RKO (cell line): ENCODE measurements around the gene C1orf21.

Source experiments
- DNase-seq: peaks from one replicate; pipeline ENCODE4 v3.0.0-alpha.2; 2016; ENCODE audit warnings: low spot score

C1orf21 gene

DNA sequence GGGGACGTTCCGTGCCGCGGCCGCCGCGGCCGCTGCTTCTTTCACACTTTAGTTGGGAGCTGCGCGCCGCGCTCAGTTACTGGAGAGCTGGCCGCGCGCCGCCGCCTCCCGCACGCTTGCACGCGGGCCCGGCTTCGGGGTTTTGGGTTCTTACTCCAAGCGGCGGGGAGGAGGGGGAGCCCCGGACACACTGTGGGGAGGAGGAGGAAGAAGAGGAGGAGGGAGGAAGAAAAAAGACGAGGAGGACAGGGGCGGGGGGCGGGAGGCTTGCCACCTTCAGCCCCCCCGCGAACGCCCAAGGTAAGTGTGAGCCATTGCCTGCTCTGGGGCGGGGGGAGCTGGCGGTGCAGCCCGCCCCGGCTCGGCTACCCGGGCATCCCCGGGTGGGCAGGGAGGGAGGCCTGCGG, 243 bp downstream of the C1orf21 start:
- peak; percentile 9 for DNase-seq

DNA sequence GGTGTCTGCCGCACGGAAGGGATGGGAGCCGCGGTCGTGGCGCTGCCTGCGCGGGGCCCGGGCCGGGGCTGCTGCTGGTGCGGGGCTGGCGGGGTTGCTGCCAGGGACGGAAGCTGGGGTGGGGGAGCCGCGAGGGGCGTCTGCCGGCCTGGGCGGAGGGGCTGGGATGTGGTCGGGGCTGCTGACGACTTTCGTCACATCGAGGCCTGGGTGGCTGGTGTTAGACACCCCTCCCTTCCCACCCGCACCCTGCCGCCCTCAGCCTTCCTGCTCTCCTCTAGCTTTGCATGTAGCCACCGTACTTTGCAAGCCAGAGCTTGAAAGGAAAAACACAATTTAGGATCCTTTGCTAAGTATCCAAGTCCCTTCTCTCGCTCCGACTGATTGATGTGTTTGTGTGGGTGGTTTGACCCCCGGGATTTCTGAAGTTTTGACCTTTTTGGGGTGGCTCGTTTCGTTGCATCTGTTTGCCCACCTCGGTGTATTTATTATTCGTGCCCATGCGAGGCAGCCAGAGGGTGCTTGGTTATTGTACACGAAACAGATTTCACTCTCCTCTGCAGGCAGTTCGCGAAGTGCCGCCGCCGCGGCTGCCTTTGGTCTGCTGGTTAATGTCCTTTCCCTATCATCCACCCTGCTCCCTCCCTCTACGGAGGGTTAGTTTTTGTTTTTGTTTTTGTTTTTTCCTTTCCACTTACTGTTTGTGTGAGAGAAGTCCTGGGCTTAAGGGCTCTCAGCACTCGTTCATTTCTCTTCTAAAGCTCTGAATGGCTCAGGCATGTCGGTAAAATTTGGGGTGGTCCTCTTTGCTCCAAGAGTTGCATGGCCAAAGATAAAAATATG, 868 bp downstream of the C1orf21 start:
- peak; percentile 34 for DNase-seq

DNA sequence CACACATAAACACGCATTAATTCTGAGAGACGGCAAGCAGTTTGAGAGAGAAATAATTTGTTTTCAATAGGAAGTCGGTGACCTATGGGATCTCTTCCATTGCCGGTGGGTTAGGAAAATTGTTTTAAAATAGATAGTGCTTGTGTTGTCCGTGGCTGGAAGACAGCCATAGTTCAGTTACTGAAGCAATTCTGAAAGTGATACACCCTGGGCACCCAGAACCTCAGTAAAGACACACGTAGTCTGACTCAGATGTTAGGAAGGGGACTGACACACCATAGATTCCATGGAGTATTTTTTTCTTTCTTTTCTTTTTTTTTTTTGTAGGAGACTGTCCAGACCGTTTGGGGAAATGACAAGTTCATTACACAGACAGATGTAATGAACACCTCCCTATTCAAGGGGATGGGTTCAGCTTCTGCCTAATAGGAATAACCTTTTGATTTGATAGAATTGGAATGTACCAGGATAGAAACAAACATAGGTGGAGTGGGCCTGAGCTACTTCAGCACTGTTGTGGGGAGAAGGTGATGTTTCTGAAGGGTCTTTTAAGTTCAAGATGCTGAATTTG, 1.6 kb downstream of the C1orf21 start:
- DNase-seq, result peak; percentile 91

DNA sequence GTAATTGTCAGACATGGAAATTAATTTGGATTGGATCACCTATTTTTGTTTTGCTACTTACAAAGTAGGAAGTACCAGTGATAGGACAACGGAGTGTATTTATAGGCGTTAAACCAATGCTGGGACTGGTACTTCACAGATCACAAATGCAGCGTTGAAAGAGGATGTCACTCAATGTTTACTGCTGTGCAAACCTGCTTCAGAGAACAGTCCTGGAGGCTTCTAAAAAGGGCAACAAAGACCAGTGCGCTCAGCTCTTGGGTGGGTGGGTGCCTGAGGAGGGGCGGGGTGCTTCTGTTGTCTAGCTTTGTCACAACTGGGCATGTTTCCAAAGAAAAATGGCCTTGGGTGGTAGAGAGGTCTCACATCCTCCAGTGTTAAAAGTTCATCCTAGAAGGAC, 2.1 kb downstream of the C1orf21 start:
- DNase-seq, result no peak

DNA sequence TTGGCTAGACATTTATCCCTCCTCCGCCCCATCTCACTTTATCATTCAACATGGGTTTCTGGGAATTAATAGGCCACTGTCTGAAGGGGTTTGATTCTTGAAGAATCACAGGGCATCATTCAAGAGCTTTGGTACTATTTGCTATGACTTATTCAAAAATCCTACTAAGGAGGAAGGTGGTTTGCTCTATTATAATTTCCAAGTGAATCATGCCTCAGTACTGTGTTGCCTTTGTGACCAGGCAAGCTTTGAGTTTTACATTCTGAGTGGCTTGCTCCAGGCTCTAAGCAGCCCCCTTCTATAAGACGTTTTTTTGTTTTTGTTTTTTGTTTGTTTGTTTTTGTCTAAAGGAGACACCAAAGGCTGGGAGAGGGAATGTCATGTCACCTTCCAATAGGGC, 2.6 kb downstream of the C1orf21 start:
- no peak for DNase-seq

DNA sequence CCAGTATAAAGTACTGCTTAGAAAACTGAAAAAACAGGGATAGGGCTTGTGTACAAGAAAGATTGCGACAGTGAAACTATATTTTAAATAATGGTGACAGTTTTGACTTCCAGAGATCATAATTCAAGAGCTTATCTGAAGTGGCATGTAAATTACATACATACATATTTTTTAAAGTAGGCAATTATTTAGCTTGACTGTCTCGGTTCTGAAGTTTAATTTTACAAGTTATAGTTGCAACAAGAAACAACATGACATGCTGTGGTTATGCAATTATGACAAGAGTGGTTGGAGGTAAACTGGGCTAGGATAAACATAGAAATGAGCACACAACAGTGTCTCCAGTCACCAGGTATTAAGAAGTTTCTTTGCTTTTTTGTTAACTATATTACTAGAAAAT, 4.1 kb downstream of the C1orf21 start:
- no peak for DNase-seq

DNA sequence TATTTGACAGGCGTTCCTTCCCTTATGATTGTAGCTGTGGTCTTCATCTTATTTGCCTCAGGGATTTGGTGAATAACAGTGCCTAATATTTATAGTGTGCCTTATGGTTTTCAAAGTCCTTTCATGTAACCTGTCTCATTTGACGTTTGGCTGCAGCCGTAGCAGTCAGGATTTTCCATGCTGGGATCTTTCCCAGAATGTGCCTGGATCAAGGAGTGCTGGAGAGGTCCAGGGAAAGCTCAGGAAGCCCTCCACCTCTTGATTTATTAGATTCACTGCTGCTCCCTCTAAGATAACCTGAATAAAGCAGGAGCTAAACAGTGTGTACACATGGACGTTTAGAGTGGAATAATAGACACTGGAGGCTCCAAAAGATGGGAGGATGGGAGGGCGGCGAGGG, 5.2 kb downstream of the C1orf21 start:
- DNase-seq, result no peak

DNA sequence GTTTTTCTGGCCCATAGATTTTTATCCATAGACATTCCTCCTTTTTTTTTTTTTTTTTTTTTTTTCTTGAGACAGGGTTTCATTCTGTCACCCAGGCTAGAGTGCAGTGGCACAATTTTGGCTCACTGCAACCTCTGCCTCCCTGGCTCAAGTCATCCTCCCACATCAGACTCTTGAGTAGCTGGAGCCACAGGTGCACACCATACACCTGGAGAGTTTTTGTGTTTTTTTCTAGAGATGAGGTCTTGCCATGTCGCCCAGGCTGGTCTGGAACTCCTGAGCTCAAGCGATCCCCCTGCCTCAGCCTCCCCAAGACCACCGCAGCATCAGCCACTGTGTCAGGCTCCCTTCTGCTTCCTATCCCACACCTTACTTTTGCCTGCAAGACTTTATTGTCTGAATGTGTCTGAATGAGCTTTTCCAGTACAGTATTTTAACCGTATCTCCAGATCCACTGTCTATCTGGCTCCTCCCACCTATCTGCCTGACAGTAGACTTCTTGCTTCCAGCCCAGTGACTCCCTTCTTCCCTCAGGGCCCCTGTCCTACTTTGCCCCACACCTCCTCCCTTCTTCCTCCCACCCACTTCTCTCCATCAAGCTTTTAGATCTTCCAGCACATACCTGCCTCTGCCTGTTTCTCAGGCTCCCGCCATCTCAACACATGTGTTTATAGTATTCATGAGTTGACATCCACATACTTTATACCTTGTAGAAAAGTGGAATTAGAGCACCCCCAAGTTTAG, 6.1 kb downstream of the C1orf21 start:
- DNase-seq, result no peak

DNA sequence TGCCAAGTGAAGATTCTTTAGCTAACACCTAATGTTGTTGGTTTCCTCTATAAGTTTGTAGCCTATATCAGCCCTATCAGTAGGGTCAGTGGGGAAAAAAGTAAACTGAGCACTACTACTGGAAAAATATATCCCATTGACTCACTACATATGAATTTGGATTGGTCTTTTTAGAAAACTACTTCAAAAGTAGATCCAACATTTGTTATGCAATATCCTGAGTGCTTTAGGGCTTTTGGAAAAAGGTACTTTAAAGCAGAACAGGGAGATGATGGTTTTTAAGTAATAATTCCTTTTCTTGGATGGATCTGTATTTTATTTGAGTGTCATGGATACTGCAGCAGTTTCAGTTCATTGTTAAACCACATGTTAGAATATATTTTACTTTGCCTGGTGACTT, 7.1 kb downstream of the C1orf21 start:
- no peak for DNase-seq

DNA sequence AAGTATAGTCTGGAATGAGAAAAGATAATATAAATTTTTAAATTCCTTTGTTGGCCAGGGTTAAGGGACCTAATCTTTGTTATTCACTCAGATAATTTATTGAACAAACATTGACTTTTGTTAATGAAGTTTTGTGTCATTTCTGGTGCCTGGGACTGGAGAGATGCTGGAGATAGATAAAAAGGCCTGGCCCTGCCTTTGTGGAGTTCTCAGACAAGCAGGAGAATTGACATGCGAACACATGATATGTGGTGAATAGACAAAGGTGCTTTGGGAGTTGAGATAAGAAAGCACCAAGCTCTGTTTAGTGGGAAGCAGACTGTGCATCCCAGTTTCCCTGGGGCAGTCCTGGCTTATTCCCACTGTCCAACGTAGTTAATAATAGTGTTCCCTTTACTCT, 8.5 kb downstream of the C1orf21 start:
- no peak for DNase-seq

DNA sequence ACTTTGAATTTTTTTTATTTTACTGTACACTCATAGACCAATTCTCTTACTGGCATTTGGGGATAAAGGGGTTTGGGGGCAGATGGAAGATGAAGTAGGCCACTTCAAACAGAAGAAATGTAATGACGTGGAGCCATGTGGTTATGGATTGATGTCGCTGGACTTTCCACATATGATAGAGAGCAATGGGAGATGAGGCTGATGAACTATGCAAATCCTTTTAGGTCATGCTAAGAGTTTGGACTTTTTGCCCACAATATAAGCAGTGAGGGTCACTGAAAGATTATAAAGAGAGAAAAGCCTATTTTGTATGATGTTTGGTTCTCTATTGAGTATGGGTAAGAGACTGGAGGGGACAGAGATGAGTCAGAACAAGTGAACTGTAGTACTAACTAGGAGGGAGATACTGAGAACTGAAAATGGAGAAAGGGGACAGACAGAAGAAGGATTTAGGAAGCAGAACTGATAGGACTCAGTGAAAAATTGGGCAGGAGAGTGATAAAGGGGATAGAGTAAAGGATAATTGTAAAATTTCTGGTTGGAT, 9.2 kb downstream of the C1orf21 start:
- no peak for DNase-seq

DNA sequence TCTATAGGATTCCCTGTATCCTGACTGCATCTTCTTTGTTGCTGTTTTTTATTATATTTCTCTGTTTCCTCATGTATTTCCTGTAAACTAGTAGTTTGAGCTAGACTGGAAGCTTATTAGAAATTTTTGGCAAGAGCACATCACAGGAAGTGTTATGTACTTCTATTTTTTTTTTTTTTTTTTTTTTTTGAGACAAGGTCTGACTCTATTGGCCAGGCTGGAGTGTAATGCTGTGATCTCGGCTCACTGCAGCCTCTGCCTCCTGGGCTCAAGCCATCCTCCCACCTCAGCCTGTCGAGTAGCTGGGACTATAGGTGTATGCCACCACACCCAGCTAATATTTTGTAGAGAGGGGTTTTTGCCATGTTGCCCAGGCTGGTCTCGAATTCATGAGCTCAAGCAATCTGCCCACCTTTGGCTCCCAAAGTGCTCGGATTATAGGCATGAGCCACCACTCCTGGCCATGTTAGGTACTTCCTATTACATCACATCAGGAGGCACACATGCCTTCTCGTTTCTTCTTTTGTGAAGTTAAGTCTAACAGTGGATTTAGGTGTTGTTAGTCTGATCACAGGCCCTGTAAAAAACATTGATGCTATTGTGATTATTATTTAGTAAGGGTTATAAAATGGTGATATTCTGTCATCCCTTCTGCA, 12.5 kb downstream of the C1orf21 start:
- no peak for DNase-seq

DNA sequence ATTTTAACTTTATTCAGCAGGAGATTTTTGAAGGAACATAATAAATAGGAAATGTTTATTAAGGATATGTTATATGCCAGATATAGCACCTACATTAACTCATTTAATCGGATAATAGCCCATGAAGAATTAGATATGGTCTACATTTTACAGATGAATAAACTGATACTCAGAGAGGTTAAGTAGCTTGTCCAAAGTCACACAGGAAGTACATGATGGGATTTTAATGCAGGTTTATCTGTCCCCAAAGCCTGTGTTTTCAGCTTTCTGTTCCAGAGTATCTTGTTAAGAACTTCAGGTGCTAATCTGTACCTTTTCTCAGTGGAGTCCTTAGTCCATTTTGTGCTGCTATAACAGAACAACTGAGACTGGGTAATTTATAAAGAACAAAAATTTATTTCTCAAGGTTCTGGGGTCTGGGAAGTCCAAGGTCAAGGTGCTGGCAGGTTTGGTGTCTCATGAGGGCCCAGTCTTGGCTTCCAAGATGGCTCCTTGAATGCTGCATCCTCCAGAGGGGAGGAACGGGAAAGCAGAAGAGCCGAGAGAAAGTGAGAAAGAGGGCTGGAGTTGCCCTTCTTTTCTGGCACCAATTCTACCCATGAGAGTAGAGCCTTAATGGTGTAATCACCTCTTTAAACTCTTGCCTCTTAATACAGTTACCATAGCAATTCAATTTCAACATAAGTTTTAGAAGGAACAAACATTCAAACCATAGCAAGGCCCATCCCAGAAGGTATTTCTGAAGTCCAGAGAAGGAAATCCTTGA, 17.3 kb downstream of the C1orf21 start:
- no peak for DNase-seq

DNA sequence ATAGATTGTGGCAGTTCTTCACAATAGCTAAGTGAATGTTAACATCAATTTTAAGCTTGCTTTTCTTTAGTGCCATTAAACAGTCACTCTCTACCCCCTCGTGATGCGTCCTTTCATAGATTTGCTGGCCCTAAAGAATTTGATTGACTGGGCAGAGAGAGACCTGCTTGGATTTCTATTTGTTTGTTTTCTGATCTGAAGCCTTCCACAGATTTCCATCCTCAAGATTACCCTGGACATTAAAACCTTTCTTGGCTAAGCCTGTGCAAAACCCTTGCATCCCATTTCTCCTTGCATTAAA, 17.8 kb downstream of the C1orf21 start:
- DNase-seq, result no peak

DNA sequence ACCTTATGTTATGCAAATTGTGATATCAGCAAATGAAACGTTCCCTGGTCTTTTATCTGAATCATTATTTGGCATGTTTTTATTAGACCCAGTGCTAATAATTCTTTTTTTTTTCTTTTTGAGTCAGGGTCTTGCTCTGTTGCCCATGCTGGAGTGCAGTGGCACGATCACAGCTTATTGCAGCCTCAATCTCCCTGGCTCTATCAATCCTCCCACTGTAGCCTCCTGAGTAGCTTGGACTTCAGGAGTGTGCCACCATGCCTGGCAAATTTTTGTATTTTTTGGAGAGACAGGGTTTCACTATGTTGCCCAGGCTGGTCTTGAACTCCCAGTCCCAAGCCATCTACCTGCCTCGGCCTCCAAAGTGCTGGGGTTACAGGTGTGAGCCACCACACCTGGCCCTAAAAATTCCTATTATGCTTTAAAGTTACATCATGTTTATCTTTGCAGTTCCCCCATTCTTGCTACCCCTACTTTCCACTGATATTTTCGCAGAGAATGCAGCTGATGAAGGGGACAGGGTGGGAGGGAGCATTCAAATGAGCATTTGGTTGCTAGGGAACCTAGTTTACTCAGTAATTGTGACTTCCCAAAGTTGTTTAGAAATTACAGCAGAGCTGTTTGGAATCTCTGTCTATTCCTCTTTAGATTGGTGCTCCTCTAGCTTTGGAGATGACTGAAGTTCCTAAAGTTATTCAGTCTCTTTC, 18.4 kb downstream of the C1orf21 start:
- no peak for DNase-seq

DNA sequence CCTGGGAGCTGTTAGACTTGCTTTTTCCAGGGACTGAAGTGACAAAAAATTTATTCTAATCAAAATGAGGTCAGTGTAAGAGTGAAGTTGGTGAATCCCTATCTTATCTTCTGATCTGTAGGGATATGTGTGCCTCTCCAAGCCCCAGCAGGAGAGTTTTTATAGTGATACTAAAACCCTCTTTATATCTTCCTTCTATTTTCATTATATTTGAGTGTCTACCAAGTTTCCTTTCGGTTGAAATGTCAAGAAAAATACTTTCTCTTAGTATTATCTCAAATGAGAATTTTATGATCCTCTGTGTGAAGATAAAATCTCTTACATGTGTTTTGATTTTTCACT, 18.9 kb downstream of the C1orf21 start:
- no peak for DNase-seq

DNA sequence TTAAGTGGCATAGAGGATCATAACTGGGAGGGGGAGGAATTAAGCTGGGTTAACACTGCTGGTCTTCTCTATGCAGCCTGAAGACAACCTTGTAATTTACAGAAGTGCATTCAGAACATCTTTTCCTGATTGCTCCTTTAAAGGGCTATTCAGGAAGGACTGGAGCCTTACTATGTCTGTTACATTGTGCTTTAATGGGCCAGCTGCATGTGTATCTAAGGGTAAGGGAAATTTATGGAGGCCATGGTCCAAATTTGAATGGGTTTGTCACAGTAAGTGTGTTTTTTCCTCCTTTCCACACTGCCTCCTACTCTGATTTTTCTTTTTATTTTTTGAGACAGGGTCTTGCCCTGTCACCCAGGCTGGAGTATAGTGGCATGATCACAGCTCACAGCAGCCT, 19.6 kb downstream of the C1orf21 start:
- DNase-seq, result no peak

DNA sequence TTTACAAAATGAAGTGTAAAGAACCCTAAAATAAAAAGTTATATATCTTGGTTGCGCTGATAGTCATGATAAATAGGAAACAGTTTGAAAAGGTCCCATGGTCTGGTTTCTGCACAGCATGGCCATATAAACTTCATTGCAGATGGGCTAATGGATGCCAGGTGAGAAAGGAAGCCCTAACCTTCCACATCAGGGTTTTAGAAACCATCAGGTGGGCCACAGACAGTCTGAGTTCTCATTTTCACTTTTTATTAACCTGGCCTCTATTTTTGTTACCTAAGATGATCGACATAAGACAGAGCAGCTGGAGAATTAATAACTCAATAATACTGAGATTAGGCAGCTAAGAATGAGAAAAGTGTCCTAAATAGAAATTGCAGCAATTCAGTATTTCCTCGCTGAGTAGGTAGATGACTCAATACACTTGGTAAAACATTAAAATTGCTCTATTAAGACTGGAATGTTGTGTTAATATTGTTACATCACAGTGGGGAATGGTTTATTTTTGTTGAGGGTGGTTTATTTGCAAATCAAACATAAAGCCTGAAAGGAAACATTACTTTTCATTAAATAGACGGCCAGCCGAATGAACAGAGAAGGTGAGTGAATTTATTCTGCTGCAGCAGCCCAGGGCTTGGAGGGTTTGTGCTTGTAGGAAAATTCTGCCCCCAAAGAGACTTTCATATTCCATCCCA, 21.1 kb downstream of the C1orf21 start:
- DNase-seq, result no peak

DNA sequence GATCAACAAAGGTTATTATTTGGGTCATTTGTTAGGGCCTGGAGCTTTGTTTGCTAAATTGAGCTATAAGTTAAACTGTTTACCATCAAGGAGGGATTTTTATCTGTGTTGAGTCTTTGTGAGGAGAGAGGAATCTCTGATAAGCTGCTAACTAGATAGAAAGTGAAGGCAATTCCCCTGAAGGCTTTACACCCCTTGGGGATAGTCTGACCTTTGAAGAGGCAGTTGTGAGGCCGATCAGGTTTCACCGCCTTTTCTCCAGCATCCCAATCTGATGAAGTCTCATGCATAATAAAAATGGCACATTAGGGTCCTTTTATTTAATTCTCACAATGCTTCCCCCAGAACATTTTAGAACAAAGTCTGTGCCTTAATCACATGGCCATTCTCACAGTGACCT, 21.8 kb downstream of the C1orf21 start:
- DNase-seq, result no peak

DNA sequence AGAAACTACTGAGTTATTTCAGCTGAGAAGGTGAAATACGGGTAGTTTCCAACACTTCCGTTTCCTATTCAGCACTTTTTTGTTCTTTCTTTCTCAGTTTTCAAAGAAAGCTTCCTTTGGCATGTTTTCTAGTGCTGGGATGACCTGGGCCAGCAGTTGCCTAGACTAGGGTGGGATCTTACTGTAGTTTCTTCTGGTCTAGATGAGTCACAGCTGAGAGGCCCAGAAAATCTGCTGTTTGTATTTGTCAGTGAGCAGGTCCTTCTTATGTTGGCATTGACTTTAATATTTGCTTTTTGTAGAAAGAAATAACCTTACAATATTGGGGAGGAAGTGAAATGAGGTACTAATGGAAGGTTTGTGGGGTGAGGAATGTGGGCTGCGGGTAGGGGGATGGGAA, 22.2 kb downstream of the C1orf21 start:
- no peak for DNase-seq

DNA sequence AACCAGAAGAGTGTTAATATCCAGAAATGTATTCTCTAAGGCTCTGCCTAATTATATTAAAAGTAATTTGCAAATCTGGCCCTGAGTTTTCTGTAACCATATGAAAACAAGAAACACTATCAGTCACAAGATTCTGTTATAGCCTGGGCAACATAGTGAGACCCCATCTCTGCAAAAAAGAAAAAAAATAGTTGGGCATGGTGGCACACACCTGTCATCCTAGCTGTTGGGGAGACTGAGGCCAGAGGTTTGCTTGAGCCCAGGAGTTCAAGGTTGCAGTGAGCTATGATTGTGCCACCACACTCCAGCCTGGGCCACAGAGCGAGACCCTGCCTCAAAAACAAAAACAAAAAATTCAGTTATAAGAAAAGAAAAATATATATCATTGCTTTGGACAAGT, 25.6 kb downstream of the C1orf21 start:
- no peak for DNase-seq
